KG1 (cell line): ENCODE measurements around the gene STMND1.
"Not testable (repeated sequence)": the region's sequence is repeated elsewhere in the genome, so short reads cannot be mapped to it uniquely, and the experiment has no call there.

ENCODE experiments used
- DNase-seq: peaks from one replicate; lab custom pipeline; 2025; lab: John Stamatoyannopoulos, UW

Gene STMND1

GRCh38 chr6:17101422-17102257 is at the start of gene STMND1:
TSS of gene STMND1 (plus strand) at chr6:17102050. CDS start at chr6:17102258, 208 bp downstream.
- no peak for DNase-seq

GRCh38 chr6:17054647-17055046 is 47.2 kb upstream of the STMND1 start:
- DNase-seq, result no peak

- no peak for DNase-seq
These were observed 44.5 kb upstream of the STMND1 start for GRCh38 chr6:17057322-17057721.

- DNase-seq, result no peak
These were observed 43.3 kb upstream of the STMND1 start for GRCh38 chr6:17058550-17058949.

- no peak for DNase-seq
These were observed 42.8 kb upstream of the STMND1 start for GRCh38 chr6:17059022-17059421.

GRCh38 chr6:17059850-17060249 is 42.0 kb upstream of the STMND1 start:
- no peak for DNase-seq

GRCh38 chr6:17061097-17061496 is 40.8 kb upstream of the STMND1 start:
- no peak for DNase-seq

GRCh38 chr6:17062871-17063440 is 38.9 kb upstream of the STMND1 start:
- no peak for DNase-seq

GRCh38 chr6:17064975-17065374 is 36.9 kb upstream of the STMND1 start:
- DNase-seq, result no peak

GRCh38 chr6:17066610-17067009 is 35.2 kb upstream of the STMND1 start:
- no peak for DNase-seq

- DNase-seq, result not testable (repeated sequence)
These were observed 32.9 kb upstream of the STMND1 start for GRCh38 chr6:17068972-17069371.

GRCh38 chr6:17070400-17070799 is 31.4 kb upstream of the STMND1 start:
- DNase-seq, result not testable (repeated sequence)

GRCh38 chr6:17073596-17073995 is 28.3 kb upstream of the STMND1 start:
- DNase-seq, result not testable (repeated sequence)

GRCh38 chr6:17081273-17081672 is 20.6 kb upstream of the STMND1 start:
- no peak for DNase-seq

GRCh38 chr6:17081860-17082508 is 19.9 kb upstream of the STMND1 start:
- DNase-seq, result no peak

GRCh38 chr6:17083397-17083796 is 18.5 kb upstream of the STMND1 start:
- DNase-seq, result no peak

GRCh38 chr6:17086469-17086868 is 15.4 kb upstream of the STMND1 start:
- DNase-seq, result no peak

- DNase-seq, result no peak
These were observed 13.7 kb upstream of the STMND1 start for GRCh38 chr6:17088091-17088611.

GRCh38 chr6:17091122-17091521 is 10.7 kb upstream of the STMND1 start:
- DNase-seq, result no peak

- no peak for DNase-seq
These were observed 8.2 kb upstream of the STMND1 start for GRCh38 chr6:17093686-17094085.

- DNase-seq, result no peak
These were observed 5.8 kb upstream of the STMND1 start for GRCh38 chr6:17096096-17096495.

- no peak for DNase-seq
These were observed 5.2 kb upstream of the STMND1 start for GRCh38 chr6:17096652-17097051.

GRCh38 chr6:17097982-17098381 is 3.9 kb upstream of the STMND1 start:
- DNase-seq, result no peak
